ENCODE measurements around the gene BST1.

BST1 gene

DNA sequence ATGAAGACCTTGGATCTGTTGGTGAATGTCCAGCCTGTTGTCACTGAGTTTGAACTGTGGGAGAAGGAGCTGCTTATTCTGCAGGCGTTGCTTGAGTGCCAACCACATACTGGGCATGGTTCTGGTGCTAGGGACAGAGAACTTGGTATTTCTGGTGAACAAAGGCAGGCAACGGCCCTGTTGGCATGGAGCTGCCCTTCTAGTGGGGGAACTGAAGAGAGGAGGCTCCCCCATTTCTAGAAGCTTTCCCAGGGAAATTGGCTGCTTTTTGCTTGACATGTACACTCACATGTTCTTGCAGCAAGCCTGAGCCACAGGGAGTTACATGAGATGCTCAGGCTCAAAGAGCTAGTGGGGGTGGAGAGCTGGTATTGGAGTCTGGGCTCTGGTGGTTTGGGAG lies 66.3 kb downstream of the BST1 start:
- Histone ChIP-seq H3K4me3 (ENCODE audit: low read depth, low read length) (no peak overlapping the region), H3K27ac (no peak overlapping the region), H3K9me3 (ENCODE audit: severe bottlenecking) (no peaks in the 10 kb centered on the region), H3K36me3 (no peaks in the 10 kb centered on the region), H3K27me3 (ENCODE audit: insufficient read depth, low read depth, severe bottlenecking) (no peaks in the 10 kb centered on the region)
- no peak for DNase-seq
- TF ChIP-seq, protein P1, sequence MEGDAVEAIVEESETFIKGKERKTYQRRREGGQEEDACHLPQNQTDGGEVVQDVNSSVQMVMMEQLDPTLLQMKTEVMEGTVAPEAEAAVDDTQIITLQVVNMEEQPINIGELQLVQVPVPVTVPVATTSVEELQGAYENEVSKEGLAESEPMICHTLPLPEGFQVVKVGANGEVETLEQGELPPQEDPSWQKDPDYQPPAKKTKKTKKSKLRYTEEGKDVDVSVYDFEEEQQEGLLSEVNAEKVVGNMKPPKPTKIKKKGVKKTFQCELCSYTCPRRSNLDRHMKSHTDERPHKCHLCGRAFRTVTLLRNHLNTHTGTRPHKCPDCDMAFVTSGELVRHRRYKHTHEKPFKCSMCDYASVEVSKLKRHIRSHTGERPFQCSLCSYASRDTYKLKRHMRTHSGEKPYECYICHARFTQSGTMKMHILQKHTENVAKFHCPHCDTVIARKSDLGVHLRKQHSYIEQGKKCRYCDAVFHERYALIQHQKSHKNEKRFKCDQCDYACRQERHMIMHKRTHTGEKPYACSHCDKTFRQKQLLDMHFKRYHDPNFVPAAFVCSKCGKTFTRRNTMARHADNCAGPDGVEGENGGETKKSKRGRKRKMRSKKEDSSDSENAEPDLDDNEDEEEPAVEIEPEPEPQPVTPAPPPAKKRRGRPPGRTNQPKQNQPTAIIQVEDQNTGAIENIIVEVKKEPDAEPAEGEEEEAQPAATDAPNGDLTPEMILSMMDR (IDR thresholded peaks at IDR 0.05; ENCODE audit: low read depth, low read length): no peak

DNA sequence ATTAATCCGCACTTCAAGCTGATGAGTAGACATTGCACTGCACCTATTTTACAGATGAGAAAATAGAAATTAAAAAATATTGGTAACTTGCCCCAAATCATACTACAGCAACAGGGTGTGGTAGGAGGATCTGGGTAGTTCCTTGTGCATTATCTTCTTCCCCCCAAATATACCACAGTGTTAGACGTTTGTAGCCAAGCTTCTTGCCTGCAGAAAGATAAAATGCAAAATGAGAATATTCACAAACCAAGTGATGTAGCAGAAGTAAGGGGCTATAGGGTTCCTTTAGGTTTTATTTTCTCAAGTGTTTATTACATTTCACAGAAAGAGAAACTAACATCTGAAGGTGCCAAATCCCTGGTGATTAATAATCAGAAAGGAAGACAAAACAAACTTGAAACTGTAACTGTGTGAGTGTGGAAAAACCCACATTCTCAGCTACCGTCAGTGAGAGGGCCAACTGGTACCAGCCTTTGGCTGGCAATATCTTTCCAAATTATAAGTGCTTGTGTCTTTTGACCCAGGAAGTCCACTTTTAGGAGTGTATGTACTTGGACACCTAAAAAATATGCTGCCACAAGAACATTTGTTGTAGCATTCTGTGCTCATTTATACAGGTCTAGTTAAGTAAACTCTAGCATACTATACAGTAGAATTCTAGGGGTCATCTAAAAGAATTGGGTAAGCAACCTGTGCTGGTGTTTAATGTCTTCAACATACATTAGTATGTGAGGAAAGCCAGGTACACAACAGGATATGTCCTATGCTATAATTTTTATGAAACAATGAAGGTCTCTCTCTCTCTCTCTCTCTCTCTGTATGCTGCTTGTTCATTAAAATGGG lies 68.6 kb downstream of the BST1 start:
- Histone ChIP-seq H3K4me3 (ENCODE audit: low read depth, low read length) (no peak overlapping the region), H3K27ac (no peak overlapping the region), H3K27me3 (ENCODE audit: insufficient read depth, low read depth, severe bottlenecking) (no peaks in the 10 kb centered on the region), H3K9me3 (ENCODE audit: severe bottlenecking) (no peaks in the 10 kb centered on the region), H3K36me3 (no peaks in the 10 kb centered on the region)
- TF ChIP-seq, protein P1 (IDR thresholded peaks at IDR 0.05; ENCODE audit: low read depth, low read length): no peak
- no peak for DNase-seq

GRCh38 chr4:15774020-15774420 lies 71.2 kb downstream of the BST1 start:
- Histone ChIP-seq H3K27ac (no peak overlapping the region), H3K4me3 (ENCODE audit: low read depth, low read length) (no peak overlapping the region), H3K36me3 (no peaks in the 10 kb centered on the region), H3K27me3 (ENCODE audit: insufficient read depth, low read depth, severe bottlenecking) (no peaks in the 10 kb centered on the region), H3K9me3 (ENCODE audit: severe bottlenecking) (no peaks in the 10 kb centered on the region)
- no peak for DNase-seq
- TF ChIP-seq, protein P1 (IDR thresholded peaks at IDR 0.05; ENCODE audit: low read depth, low read length): no peak

DNA sequence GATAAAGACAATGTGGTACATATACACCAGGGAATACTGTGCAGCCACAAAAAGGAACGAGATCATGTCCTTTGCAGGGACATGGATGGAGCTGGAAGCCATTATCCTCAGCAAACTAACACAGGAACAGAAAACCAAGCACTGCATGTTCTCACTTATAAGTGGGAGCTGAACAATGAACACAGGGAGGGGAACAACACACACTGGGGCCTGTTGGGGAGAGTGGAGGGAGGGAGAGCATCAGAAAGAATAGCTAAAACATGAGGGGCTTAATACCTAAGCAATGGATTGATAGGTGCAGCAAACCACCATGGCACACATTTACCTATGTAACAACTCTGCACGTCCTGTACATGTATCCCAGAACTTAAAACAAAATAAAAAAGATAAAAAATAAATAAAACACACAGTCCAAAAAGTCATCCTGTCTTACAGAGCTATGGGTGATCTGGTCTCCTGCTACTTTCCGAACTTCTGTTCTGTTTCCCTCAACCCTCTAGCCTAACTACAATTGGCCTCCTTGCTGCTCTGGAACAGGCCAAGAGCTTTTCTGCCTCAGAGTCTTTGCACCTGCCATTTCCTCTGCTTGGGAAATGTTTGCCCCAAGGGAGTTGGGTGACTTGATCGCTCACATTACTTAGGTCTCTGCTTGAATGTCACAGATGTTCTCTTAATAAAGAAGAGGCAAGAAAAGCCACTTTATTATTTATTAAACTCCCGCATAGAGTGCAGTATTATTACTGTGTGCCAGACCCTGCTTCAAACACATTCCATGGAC lies 74.2 kb downstream of the BST1 start:
- H3K9me3 ChIP-seq (ENCODE audit: severe bottlenecking): no peaks in the 10 kb centered on the region
- H3K27me3 ChIP-seq (ENCODE audit: insufficient read depth, low read depth, severe bottlenecking): no peaks in the 10 kb centered on the region
- H3K27ac ChIP-seq: no peak overlapping the region
- no peak overlapping the region for H3K4me3 ChIP-seq (ENCODE audit: low read depth, low read length)
- no peak for DNase-seq
- TF ChIP-seq, protein P1 (IDR thresholded peaks at IDR 0.05; ENCODE audit: low read depth, low read length): no peak
- no peaks in the 10 kb centered on the region for H3K36me3 ChIP-seq

DNA sequence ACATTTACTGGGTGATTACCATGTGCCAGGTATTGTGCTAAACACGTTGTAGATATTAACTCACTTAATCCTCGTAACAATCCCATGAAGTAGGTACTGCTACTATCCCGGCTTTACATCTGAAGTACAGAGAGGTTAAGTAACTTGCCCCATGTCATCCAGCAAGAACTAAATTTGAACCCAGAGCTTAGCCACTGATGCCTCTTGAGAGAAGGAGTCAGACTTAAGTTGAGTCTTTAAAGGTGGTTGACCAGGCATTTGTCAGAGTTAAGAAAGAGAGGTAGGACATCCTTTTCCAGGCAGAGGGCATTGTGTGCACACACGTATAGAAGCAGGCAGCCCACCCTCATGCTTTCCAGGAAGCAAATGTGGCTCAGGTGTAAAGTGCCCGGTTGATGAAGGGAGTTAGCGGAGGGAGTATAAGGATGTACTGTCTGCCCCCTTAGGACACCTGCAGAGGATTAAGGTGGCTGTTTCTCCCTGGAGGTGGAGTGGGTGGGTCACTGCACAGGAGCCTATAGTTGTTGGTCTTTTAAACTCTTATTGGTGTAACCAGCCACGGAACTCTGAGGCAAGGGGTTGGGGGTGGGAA lies 74.9 kb downstream of the BST1 start:
- Histone ChIP-seq H3K27ac (no peak overlapping the region), H3K27me3 (ENCODE audit: insufficient read depth, low read depth, severe bottlenecking) (no peaks in the 10 kb centered on the region), H3K9me3 (ENCODE audit: severe bottlenecking) (no peaks in the 10 kb centered on the region), H3K36me3 (no peaks in the 10 kb centered on the region), H3K4me3 (ENCODE audit: low read depth, low read length) (no peak overlapping the region)
- DNase-seq: no peak
- TF ChIP-seq, protein P1 (IDR thresholded peaks at IDR 0.05; ENCODE audit: low read depth, low read length): no peak

Measured in WERI-Rb-1 (cell line).